BJ (cell line): ENCODE data around the gene PIGB. TPM values are rescaled to one million over a fixed set of nuclear protein-coding genes. Genes with fewer than 3 reads are reported as not detected.

ENCODE experiments used
- CTCF ChIA-PET: fragments of 350-600 bp; formaldehyde crosslinking; extraction: SDS; loops from one replicate; lab custom pipeline; 2021; ENCODE audit warnings: antibody characterized with exemption, inconsistent platforms; lab: Yijun Ruan, JAX
- POLR2A ChIA-PET: fragments of 300-600 bp; sonication (Branson Sonifier 250); formaldehyde crosslinking; extraction: SDS; loops from one replicate; lab custom pipeline; 2021; ENCODE audit warnings: antibody characterized with exemption; lab: Charles Lee
- DNase-seq: peaks from one replicate; pipeline ENCODE4 v3.0.0-alpha.2; 2011; ENCODE audit warnings: low read depth
- H3K27me3 ChIP-seq: 2 replicates; pipeline ENCODE4 v1.6.0; 2011; ENCODE audit warnings: low read length; ENCODE audit not compliant: control insufficient read depth, insufficient read depth
- H3K36me3 ChIP-seq: 2 replicates; pipeline ENCODE4 v1.5.1; 2011; ENCODE audit warnings: low read length; ENCODE audit not compliant: control insufficient read depth, insufficient read depth
- H3K4me3 ChIP-seq: 2 replicates; pipeline ENCODE4 v1.5.1; 2011; ENCODE audit warnings: low read depth, mild to moderate bottlenecking, control low read depth, low read length
- CTCF ChIP-seq: IDR thresholded peaks from 2 replicates; pipeline ENCODE4 v1.5.1; 2011; ENCODE audit warnings: low read depth, mild to moderate bottlenecking, control low read depth, inconsistent platforms, low read length, moderate library complexity; ENCODE audit not compliant: insufficient read depth
- polyA plus RNA-seq: library from polyadenylated mRNA; depleted of rRNA; stranded (reverse); fragments of >200 nt; gene quantifications from 2 replicates; pipeline ENCODE4 v1.2.3, GENCODE V29; 2011

Gene PIGB
- polyA plus RNA-seq, 1 experiment: 10.1 TPM

GRCh38 chr15:55320238-55320550 lies 1.2 kb downstream of the PIGB start:
- TF ChIP-seq CTCF: no peak
- POLR2A ChIA-PET: no interaction called here
- H3K4me3 ChIP-seq: no peak overlapping the region
- DNase-seq: no peak
- no peaks in the 10 kb centered on the region for H3K27me3 ChIP-seq
- H3K36me3 ChIP-seq: no peaks in the 10 kb centered on the region
- CTCF ChIA-PET: no interaction called here

GRCh38 chr15:55320963-55321362 lies 1.9 kb downstream of the PIGB start:
- ChIA-PET CTCF (no interaction called here), POLR2A (no interaction called here)
- no peak overlapping the region for H3K4me3 ChIP-seq
- no peaks in the 10 kb centered on the region for H3K36me3 ChIP-seq
- no peak for TF ChIP-seq CTCF
- H3K27me3 ChIP-seq: no peaks in the 10 kb centered on the region
- no peak for DNase-seq

GRCh38 chr15:55322467-55322866 lies 3.4 kb downstream of the PIGB start:
- no peaks in the 10 kb centered on the region for H3K36me3 ChIP-seq
- POLR2A ChIA-PET: no interaction called here
- CTCF ChIA-PET: no interaction called here
- H3K27me3 ChIP-seq: no peaks in the 10 kb centered on the region
- DNase-seq: no peak
- no peak for TF ChIP-seq CTCF
- H3K4me3 ChIP-seq: no peak overlapping the region

- Histone ChIP-seq H3K4me3 (no peak overlapping the region), H3K36me3 (no peaks in the 10 kb centered on the region), H3K27me3 (no peaks in the 10 kb centered on the region)
- ChIA-PET CTCF (no interaction called here), POLR2A (no interaction called here)
- TF ChIP-seq CTCF: no peak
- no peak for DNase-seq
Observed at GRCh38 chr15:55327387-55327786, 8.4 kb downstream of the PIGB start.

GRCh38 chr15:55334371-55334770 lies 15.3 kb downstream of the PIGB start:
- ChIA-PET CTCF (interaction anchor here (1.2 kb wide), 1 partner anchor 101 kb away, joined by 3 read pairs; no protein-coding TSS in a partner anchor), POLR2A (no interaction called here)
- TF ChIP-seq CTCF: no peak
- Histone ChIP-seq H3K27me3 (no peaks in the 10 kb centered on the region), H3K36me3 (0 out of 2 replicates have a peak, but pooled peaks cover 1% of the 10 kb centered on the region), H3K4me3 (no peak overlapping the region)
- no peak for DNase-seq
